ENCODE results near the gene RAB5B. TPM values are rescaled to one million over a fixed set of nuclear protein-coding genes. Genes with fewer than 3 reads are reported as not detected.
"Not testable (repeated sequence)": the region's sequence is repeated elsewhere in the genome, so short reads cannot be mapped to it uniquely, and the experiment has no call there.

RAB5B gene
- total RNA-seq, 1 experiment from 2014 or later: 71.3 TPM

GRCh38 chr12:55982319-55982936 is 8.6 kb downstream of the RAB5B start:
- DNase-seq (ENCODE audit: low read depth): no peak

GRCh38 chr12:55983232-55983842 is 9.5 kb downstream of the RAB5B start:
- DNase-seq (ENCODE audit: low read depth): no peak

- DNase-seq (ENCODE audit: low read depth): no peak
Measured at GRCh38 chr12:55984861-55985260, 11.0 kb downstream of the RAB5B start.

GRCh38 chr12:55985341-55985740 is 11.5 kb downstream of the RAB5B start:
- no peak for DNase-seq (ENCODE audit: low read depth)

GRCh38 chr12:55985976-55986375 is 12.1 kb downstream of the RAB5B start:
- not testable (repeated sequence) for DNase-seq (ENCODE audit: low read depth)

- no peak for DNase-seq (ENCODE audit: low read depth)
Measured at GRCh38 chr12:55991110-55991509, 17.2 kb downstream of the RAB5B start.

GRCh38 chr12:55993230-55993853 is 19.5 kb downstream of the RAB5B start:
- DNase-seq (ENCODE audit: low read depth): no peak

GRCh38 chr12:55995366-55995765 is 21.5 kb downstream of the RAB5B start:
- DNase-seq (ENCODE audit: low read depth): no peak

- DNase-seq (ENCODE audit: low read depth): peak; percentile 69
Measured at GRCh38 chr12:55996201-55996714, 22.4 kb downstream of the RAB5B start.

- DNase-seq (ENCODE audit: low read depth): peak; percentile 97
Measured at GRCh38 chr12:55996715-55997534, 23.0 kb downstream of the RAB5B start, which contains the start of gene SUOX. SUOX (plus strand) TSS chr12:55997276; CDS start chr12:56002222, 4,946 bp downstream.

- DNase-seq (ENCODE audit: low read depth): no peak
Measured at GRCh38 chr12:55997535-55997859, 23.6 kb downstream of the RAB5B start.

GRCh38 chr12:55999522-55999921 is 25.6 kb downstream of the RAB5B start:
- DNase-seq (ENCODE audit: low read depth): not testable (repeated sequence)

- DNase-seq (ENCODE audit: low read depth): not testable (repeated sequence)
Measured at GRCh38 chr12:55999999-56000540, 26.2 kb downstream of the RAB5B start.

- no peak for DNase-seq (ENCODE audit: low read depth)
Measured at GRCh38 chr12:56001487-56002100, 27.7 kb downstream of the RAB5B start.

- DNase-seq (ENCODE audit: low read depth): not testable (repeated sequence)
Measured at GRCh38 chr12:56003376-56003775, 29.5 kb downstream of the RAB5B start.

GRCh38 chr12:56004211-56004610 is 30.3 kb downstream of the RAB5B start:
- no peak for DNase-seq (ENCODE audit: low read depth)

GRCh38 chr12:56007564-56008559 is 34.0 kb downstream of the RAB5B start:
- DNase-seq (ENCODE audit: low read depth): peak; percentile 23

GRCh38 chr12:56010111-56010570 is 36.3 kb downstream of the RAB5B start:
- DNase-seq (ENCODE audit: low read depth): no peak

GRCh38 chr12:56011509-56012090 is 37.7 kb downstream of the RAB5B start:
- DNase-seq (ENCODE audit: low read depth): no peak

GRCh38 chr12:56013482-56013881 is 39.6 kb downstream of the RAB5B start:
- no peak for DNase-seq (ENCODE audit: low read depth)

Measured in M059J (cell line).